GM18507 (cell line): ENCODE results near the gene OR2G2.

ENCODE experiments used
- DNase-seq: peaks from one replicate; pipeline ENCODE4 v3.0.0; 2011; ENCODE audit warnings: low read depth; ENCODE audit not compliant: insufficient read length; ENCODE audit errors: extremely low spot score
- FAIRE-seq: peaks from 2 replicates; lab custom pipeline; 2011; peaks lifted over from hg19 to GRCh38; lab: Jason Lieb, UNC

The OR2G2 gene, protein sequence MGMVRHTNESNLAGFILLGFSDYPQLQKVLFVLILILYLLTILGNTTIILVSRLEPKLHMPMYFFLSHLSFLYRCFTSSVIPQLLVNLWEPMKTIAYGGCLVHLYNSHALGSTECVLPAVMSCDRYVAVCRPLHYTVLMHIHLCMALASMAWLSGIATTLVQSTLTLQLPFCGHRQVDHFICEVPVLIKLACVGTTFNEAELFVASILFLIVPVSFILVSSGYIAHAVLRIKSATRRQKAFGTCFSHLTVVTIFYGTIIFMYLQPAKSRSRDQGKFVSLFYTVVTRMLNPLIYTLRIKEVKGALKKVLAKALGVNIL

DNA sequence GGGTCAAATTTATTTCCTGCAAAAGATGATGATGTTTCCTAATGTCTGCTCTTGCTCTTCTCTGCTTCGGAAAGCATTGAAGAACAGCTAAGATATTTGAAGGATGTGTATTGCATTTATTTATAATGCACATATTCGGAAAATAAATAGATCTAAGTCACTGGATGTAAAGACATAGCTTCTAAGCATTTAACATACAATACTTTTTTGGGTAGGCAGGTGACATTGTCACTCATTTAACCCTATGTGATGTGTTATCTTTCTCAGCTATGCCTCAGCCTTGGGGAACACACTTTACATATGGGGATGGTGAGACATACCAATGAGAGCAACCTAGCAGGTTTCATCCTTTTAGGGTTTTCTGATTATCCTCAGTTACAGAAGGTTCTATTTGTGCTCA, at the start of gene OR2G2:
Gene OR2G2, plus strand, starts transcription at position 301 of the 400 bp plus-strand sequence. Its CDS starts 0 bp downstream, at position 301.
- FAIRE-seq (no peak), DNase-seq (no peak)

DNA sequence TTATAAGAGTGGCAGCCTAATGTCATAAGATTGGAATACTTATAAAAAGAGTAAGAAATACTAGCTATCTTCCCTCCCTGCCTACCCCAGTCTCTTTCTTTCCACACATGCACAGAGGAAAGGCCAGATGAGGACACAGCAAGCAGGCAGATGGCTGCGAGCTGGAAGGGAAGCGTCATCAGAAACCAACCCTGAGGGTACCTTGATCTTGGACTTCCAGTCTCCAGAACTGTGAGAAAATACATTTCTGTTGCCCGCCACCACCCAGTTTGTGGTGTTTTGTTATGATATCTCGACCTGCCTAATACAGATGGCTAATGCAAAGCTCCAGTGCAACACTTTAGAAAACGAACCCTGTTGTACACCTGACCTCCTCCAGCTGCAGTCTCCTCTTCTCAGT, 49.6 kb upstream of the OR2G2 start:
- no peak for FAIRE-seq
- DNase-seq = no peak

DNA sequence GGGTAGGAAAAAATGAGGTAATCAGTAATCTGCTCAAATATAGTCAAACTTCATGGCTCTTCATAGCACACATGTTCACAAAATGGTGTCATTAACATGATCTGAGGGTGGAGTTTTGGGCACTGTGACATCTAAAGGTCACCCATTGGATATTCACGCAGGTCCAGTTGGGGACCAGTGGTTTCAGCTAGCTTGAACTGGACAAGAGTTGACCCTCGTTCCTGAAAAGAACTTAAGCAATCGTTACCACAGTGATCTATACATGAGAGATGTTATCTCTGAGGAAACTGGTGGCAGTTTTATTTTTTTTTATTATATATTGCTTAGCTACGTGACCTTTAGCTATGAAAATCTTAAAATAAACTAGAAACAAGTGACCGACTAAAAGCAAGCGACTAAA, 48.9 kb upstream of the OR2G2 start:
- FAIRE-seq (no peak), DNase-seq (no peak)

- DNase-seq (no peak), FAIRE-seq (no peak)
Observed at GRCh38 chr1:247540581-247540980, 47.6 kb upstream of the OR2G2 start.

GRCh38 chr1:247542811-247543210, 45.3 kb upstream of the OR2G2 start:
- no peak for DNase-seq
- no peak for FAIRE-seq

DNA sequence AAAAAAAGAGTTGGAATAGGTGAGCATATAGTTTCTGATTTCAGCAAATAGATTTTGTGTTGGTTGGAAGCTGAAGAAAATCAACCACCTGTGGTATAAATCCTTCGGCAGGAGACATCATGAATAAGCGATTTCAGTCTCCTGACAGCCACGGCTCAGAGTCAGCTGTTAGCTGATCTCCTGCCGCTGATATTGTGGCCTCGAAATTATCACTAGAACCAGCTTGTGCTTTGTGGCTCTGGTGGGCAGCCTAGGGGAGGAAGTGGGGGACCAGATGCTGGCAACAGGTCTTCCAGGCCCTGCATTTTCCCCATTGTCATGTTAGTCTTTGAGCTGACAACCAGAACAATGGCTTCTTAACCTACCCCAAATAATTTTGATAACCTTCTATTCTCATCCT, 40.1 kb upstream of the OR2G2 start:
- FAIRE-seq (no peak), DNase-seq (no peak)

- no peak for FAIRE-seq
- DNase-seq = no peak
Observed at GRCh38 chr1:247548769-247549182, 39.4 kb upstream of the OR2G2 start, which contains the start of gene GCSAML. Gene GCSAML, plus strand, starts transcription at chr1:247549134. Its CDS starts 58 bp downstream, at chr1:247549192.

GRCh38 chr1:247551721-247552120, 36.4 kb upstream of the OR2G2 start:
- no peak for DNase-seq
- no peak for FAIRE-seq

DNA sequence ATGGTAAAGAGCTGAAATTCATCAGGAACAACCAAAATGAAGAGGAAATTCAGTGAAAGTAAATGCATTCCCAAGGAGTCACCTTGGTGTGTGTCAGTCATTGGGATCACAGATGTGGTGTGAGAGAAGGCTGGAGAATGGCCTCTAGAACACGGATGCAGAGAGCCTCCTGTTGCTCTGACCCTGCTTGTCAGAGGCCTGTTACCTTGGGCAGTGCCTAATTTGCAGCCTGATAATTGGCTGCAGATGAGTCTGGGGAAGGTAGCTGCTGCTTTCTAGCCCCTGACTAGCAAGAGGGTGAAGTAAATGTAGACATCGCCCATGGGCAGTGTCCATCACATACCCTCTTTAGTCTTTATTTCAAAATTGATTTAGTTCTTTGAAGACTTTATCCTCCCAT, 35.9 kb upstream of the OR2G2 start:
- DNase-seq (no peak), FAIRE-seq (no peak)

- FAIRE-seq = no peak
Observed at GRCh38 chr1:247557926-247558674, 30.1 kb upstream of the OR2G2 start.

DNA sequence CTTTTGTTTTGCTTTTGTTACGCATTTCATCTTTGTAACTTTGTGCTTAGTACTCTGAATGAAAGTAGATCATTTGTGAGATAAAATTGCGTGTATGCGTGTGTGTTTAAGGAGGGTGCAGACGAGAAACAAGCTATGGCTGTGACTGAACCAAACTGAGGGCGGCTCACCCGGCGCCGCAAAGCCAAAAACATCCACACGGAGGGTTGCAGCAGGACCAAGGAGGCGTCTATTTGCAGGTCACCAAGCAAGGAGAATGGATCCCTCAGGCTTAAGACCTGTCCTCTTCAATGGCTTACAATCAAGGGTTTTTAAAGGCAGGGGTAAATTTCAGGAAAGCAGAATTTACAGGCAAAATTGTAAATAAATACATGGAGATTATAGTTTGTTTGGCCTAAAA, 26.4 kb upstream of the OR2G2 start:
- no peak for DNase-seq
- no peak for FAIRE-seq

More at GRCh38 chr1:247557926-247558674, 30.1 kb upstream of the OR2G2 start:
- DNase-seq = no peak

GRCh38 chr1:247562198-247562597, 26.0 kb upstream of the OR2G2 start:
- DNase-seq = no peak
- FAIRE-seq = no peak

GRCh38 chr1:247574236-247574635, 13.9 kb upstream of the OR2G2 start:
- DNase-seq = no peak
- no peak for FAIRE-seq

DNA sequence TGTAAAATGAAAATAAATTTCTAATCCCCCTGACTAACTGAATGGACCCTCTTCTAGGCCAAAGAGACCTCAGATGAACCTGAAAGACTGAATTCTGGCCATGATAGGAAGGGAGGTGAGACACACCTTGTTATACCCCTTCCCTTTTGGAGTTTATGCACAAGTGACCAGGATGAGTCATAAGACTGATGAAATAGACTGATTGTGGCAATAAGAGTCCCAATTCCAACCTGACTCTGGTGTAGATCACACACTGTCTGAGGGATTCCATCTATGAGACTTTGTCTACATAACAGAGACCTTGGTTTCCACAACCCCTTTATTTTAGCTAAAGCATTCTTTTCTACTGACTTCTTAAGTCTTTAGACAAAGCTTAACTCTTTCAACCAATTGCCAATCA, 13.5 kb upstream of the OR2G2 start:
- DNase-seq (no peak), FAIRE-seq (no peak)

- FAIRE-seq (peak; percentile 35), DNase-seq (no peak)
Observed at GRCh38 chr1:247576514-247576913, 11.6 kb upstream of the OR2G2 start.

DNA sequence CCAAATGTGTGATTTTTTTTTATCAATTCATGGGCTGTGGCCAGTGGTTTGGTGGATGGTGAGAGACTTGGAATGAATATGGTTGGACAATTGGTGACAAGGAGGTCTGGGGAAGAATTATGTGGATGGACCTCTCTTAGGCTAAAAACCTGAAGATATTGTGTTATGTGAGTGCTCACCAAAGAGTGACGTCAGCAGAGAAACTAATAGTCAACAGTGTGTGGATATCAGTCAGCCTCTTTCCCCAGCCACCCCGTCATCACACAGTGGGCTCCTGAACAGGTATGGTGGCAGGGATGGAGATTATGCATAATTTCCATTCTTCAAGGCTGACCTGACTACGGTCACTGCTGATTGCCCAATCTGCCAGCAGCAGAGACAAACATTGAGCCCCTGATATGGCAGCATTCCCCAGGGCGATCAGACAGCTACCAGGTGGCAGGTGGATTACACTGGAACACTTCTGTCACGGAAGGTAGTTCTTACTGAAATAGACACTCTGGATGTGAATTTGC, 9.2 kb upstream of the OR2G2 start:
- FAIRE-seq (no peak), DNase-seq (no peak)

- FAIRE-seq = no peak
Observed at GRCh38 chr1:247605286-247605685, 17.1 kb downstream of the OR2G2 start, which contains the start of gene OR2G3. Gene OR2G3, plus strand, starts transcription at chr1:247605586. Its CDS starts 0 bp downstream, at chr1:247605586.

DNA sequence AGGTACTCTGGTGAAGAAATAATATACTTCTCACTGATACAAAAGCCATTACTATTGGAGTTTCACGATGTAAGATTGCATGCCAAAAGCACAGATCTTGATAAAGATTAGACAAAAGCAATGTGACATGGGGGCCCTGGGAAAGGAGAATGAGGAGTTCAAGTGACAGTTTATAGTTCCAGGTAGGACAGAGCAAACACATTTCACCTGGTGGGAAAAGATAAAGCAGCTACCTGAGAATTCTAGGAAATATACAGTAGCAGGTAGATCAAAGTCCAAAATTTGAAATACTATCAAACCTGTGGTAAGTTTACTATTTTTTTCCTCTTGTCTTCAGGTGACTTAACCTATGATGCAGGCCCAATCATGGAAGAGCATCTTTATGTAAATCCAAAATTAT, 25.2 kb downstream of the OR2G2 start:
- FAIRE-seq (no peak), DNase-seq (no peak)

More at GRCh38 chr1:247605286-247605685, 17.1 kb downstream of the OR2G2 start, which contains the start of gene OR2G3:
- no peak for DNase-seq

DNA sequence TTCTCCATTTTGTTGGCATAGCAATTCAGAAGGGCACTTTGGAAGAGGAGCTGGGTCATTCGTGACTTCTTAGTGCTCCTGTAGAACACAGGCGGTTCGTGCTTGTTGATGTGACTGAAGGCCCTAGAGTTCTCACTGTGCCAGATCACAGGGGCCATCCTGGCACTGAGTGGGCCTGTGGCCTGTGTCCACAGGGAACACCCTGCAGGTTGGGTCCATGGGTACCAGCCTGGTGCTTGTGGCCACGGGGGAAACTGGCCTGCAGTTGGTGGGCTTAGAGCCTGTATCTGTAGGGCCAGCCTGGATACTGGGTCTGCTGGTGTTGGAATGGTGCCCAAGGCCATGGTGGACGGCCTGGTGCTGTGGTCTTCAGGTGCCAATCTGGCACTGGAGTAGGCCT, 26.5 kb downstream of the OR2G2 start:
- no peak for DNase-seq
- FAIRE-seq = no peak

- FAIRE-seq = no peak
Observed at GRCh38 chr1:247627951-247628350, 39.8 kb downstream of the OR2G2 start.

More at GRCh38 chr1:247627951-247628350, 39.8 kb downstream of the OR2G2 start:
- no peak for DNase-seq
